Left lung (tissue), 14 donors: ENCODE measurements around the gene FGFRL1. TPM values are rescaled to one million over a fixed set of nuclear protein-coding genes. Genes with fewer than 3 reads are reported as not detected.

ENCODE experiments used
- ATAC-seq: fragments of 200-7000 bp; cut with Tn5 transposase; one replicate; pipeline ENCODE4 v1.9.1; 2020; ENCODE audit warnings: moderate library complexity
- DNase-seq, 4 donors: peaks; one replicate each; pipeline ENCODE4 v3.0.0-alpha.2; 2013 to 2020
- H3K27ac ChIP-seq, 2 donors: fragments of 200-600 bp; sonication (generic) in 1 of 2; one replicate each; pipeline versions ENCODE4 v1.5.0 to v1.8.0; 2020 to 2021
- H3K27me3 ChIP-seq, 2 donors: fragments of 200-600 bp; sonication (generic) in 1 of 2; one replicate each; pipeline versions ENCODE4 v1.5.0 to v1.8.0; 2020 to 2021
- H3K36me3 ChIP-seq, 2 donors: fragments of 200-600 bp; sonication (generic) in 1 of 2; one replicate each; pipeline versions ENCODE4 v1.5.0 to v1.8.0; 2020 to 2021
- H3K4me1 ChIP-seq, 2 donors: fragments of 200-600 bp; one replicate each; pipeline ENCODE4 v1.8.0; 2021
- H3K4me3 ChIP-seq, 2 donors: fragments of 200-600 bp; sonication (generic) in 1 of 2; one replicate each; pipeline versions ENCODE4 v1.5.0 to v1.8.0; 2020 to 2021; ENCODE audit warnings: mild to moderate bottlenecking in 1 of 2
- H3K9me3 ChIP-seq, 2 donors: fragments of 200-600 bp; sonication (generic) in 1 of 2; one replicate each; pipeline versions ENCODE4 v1.5.0 to v1.8.0; 2020 to 2021
- intact Hi-C, 2 donors: fragments of 100-400 bp; cut with DNase I; formaldehyde crosslinking; loops; one replicate each; pipeline versions ENCODE4 v1.11.2 to v1.14.2; 2022
- long read RNA-seq, 12 donors: library from polyadenylated mRNA in 2 of 12; unstranded in 2 of 12; transcript quantifications; one replicate each; pipeline ENCODE4 v2.0.0 and lab custom pipeline, GENCODE V29; 2019 to 2026
- polyA plus RNA-seq, 6 donors: library from polyadenylated mRNA; unstranded; fragments of 120-200 nt; gene quantifications; one replicate each; pipeline ENCODE4 v1.2.1, GENCODE V29; 2013; ENCODE audit not compliant: insufficient read length in 6 of 6
- total RNA-seq, 2 donors: library from RNA; stranded (reverse); fragmentation: NEBNext Ultra II Directional; extraction: Animal tissue kit (Norgen Biotek cat#: 25700); gene quantifications; one replicate each; pipeline ENCODE4 v1.2.1, GENCODE V29; 2021
- TF ChIP-seq, protein P1 (sequence below), 2 donors: fragments of 200-600 bp; sonication (generic) in 1 of 2; IDR thresholded peaks; one replicate each; pipeline versions ENCODE4 v1.5.0 to v1.8.0; 2021; ENCODE audit warnings: antibody characterized with exemption in 2 of 2
- donor health status: DM: no; HTN: yes; CAD: no.
- donor health status: DM: no; HTN: no; CAD: no.

The FGFRL1 gene, protein sequence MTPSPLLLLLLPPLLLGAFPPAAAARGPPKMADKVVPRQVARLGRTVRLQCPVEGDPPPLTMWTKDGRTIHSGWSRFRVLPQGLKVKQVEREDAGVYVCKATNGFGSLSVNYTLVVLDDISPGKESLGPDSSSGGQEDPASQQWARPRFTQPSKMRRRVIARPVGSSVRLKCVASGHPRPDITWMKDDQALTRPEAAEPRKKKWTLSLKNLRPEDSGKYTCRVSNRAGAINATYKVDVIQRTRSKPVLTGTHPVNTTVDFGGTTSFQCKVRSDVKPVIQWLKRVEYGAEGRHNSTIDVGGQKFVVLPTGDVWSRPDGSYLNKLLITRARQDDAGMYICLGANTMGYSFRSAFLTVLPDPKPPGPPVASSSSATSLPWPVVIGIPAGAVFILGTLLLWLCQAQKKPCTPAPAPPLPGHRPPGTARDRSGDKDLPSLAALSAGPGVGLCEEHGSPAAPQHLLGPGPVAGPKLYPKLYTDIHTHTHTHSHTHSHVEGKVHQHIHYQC
- 10 to 100 TPM; 23.5 to 31.2 TPM for total RNA-seq
- 10 to 100 TPM; 16.3 to 22.6 (median 20.3) TPM for polyA plus RNA-seq
- long read RNA-seq, donor 1, transcript FGFRL1-205 (7 exons, 2,304 nt): major isoform, 8 of 8 reads
- long read RNA-seq, donor 1, partial matches to known transcripts: 0 of 8 reads
- long read RNA-seq, donor 1, other reads (novel, unspliced or antisense): 0 of 8 reads
- long read RNA-seq, donor 2, partial matches to known transcripts: 0 of 3 reads
- long read RNA-seq, donor 2, other reads (novel, unspliced or antisense): 0 of 3 reads
- long read RNA-seq, donor 3, transcript FGFRL1-205 (7 exons, 2,304 nt): major isoform, 8 of 26 reads
- long read RNA-seq, donor 3, partial matches to known transcripts: 18 of 26 reads
- long read RNA-seq, donor 3, other reads (novel, unspliced or antisense): 0 of 26 reads
- long read RNA-seq, donor 4: 0 reads
- long read RNA-seq, donor 5, transcript FGFRL1-205 (7 exons, 2,304 nt): major isoform, 5 of 5 reads
- long read RNA-seq, donor 5, partial matches to known transcripts: 0 of 5 reads
- long read RNA-seq, donor 5, other reads (novel, unspliced or antisense): 0 of 5 reads
- long read RNA-seq, donor 6, partial matches to known transcripts: 0 of 2 reads
- long read RNA-seq, donor 6, other reads (novel, unspliced or antisense): 0 of 2 reads
- long read RNA-seq, donor 7, partial matches to known transcripts: 0 of 2 reads
- long read RNA-seq, donor 7, other reads (novel, unspliced or antisense): 0 of 2 reads
- long read RNA-seq, donor 8, partial matches to known transcripts: 7 of 12 reads
- long read RNA-seq, donor 8, other reads (novel, unspliced or antisense): 0 of 12 reads
- long read RNA-seq, donor 9: 0 reads
- long read RNA-seq, donor 10: 0 reads
- long read RNA-seq, donor 11, transcript FGFRL1-205 (7 exons, 2,304 nt): major isoform, 5 of 5 reads
- long read RNA-seq, donor 11, partial matches to known transcripts: 0 of 5 reads
- long read RNA-seq, donor 11, other reads (novel, unspliced or antisense): 0 of 5 reads
- long read RNA-seq, donor 12, partial matches to known transcripts: 0 of 2 reads
- long read RNA-seq, donor 12, other reads (novel, unspliced or antisense): 0 of 2 reads

DNA sequence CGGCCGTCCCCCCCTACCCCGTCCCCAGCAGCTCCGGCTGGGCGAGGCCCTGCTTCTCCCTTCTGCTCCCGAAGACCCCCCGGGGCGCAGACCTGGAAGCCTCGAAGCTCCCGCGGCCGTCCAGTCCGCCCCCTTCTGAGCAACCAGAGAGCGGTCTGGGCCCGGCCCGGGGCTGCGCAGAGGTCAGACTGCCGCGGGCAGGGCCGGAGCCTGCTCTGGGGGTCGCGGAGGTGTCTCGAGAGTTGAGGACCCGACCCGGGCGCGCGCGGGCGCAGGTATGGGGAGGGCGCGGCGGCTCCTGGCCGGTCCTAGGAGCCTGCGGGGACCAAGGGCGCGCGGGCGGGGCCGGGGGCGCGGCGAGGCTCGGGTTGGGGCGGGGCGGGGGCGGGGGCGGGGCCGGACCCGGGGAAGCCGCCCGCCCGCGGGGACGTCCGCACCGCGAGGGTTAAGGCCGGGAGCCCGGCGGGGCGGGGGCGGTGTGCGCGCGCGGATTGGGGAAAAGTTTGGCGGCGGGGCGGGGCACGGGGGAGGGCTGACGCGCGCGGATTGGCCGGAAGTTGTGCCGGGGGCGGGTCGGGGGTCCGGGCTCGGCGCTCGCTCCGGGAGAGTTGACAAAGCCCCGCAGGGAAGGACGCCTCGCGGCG, at the start of gene FGFRL1:
Gene FGFRL1, plus strand, starts transcription at position 605 of the 644 bp plus-strand sequence. CDS start 860 bp downstream, outside the sequence.
- Histone ChIP-seq H3K4me1 (peaks cover 15 to 29% of the 10 kb centered on the region in 2 donors), H3K9me3 (no peaks in the 10 kb centered on the region), H3K4me3 (peak within 1 kb of the TSS; percentile 34 to 62), H3K36me3 (no peaks in the 10 kb centered on the region), H3K27me3 (peaks cover 17 to 50% of the 10 kb centered on the region in 2 donors), H3K27ac (peak within 1 kb of the TSS; percentile 56 to 66)
- intact Hi-C loops: no loop called here
- DNase-seq: peak; percentile 84 to 96 (median 93)
- peak; percentile 62 for ATAC-seq
- TF ChIP-seq, protein P1, sequence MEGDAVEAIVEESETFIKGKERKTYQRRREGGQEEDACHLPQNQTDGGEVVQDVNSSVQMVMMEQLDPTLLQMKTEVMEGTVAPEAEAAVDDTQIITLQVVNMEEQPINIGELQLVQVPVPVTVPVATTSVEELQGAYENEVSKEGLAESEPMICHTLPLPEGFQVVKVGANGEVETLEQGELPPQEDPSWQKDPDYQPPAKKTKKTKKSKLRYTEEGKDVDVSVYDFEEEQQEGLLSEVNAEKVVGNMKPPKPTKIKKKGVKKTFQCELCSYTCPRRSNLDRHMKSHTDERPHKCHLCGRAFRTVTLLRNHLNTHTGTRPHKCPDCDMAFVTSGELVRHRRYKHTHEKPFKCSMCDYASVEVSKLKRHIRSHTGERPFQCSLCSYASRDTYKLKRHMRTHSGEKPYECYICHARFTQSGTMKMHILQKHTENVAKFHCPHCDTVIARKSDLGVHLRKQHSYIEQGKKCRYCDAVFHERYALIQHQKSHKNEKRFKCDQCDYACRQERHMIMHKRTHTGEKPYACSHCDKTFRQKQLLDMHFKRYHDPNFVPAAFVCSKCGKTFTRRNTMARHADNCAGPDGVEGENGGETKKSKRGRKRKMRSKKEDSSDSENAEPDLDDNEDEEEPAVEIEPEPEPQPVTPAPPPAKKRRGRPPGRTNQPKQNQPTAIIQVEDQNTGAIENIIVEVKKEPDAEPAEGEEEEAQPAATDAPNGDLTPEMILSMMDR (IDR thresholded peaks at IDR 0.05): no peak

DNA sequence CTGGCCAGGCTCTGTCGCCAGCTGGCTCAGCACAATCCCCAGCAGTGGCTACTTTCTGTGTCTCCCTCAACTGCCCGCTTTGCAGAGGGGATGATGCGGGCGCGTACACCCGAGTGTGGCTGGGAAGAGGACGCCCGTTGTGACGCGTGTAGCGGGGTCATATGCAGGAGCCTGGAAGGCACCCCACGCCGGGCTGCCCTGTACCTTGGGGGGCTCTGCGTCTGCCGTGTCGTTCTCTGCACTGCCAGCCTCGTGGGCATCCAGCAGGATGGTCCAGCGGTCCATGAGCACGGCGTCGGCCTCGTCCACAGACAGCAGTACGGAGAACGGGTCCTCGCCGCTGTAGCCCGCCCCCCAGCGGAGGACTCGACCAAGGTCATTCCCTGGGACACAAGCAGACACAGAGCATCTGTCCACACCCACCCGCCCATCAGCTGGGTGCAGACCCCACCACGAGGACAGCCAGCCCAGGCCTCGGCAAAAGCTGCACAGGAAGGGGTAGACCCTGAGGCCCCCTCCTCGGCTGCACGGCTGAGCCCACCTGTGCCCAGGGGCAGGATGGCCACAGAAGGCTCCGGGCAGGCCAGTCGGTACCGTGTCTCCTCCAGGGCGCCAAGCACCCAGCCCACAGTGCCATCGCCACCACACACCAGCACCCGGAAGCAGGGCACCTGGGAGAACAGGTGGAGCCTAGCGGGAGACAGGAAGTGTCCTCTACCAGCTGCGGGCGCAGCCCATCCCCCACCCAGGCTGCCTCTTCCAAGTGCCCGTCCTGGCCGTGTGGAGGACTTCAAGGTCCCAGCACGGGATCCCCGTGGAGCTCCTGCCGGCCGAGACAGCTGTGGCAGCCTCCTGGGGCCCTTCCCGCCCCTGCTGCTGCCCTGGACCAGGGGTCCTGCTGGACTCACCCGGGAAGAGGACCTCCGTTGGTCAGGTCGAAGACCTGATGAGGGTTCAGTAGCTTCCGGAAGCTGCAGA, 48.9 kb upstream of the FGFRL1 start:
- Histone ChIP-seq H3K9me3 (no peaks in the 10 kb centered on the region), H3K27ac (no peak overlapping the region), H3K36me3 (peaks cover 0 to 100% of the 10 kb centered on the region in 2 donors), H3K4me3 (no peak overlapping the region), H3K27me3 (no peaks in the 10 kb centered on the region), H3K4me1 (no peaks in the 10 kb centered on the region)
- ATAC-seq: no peak
- TF ChIP-seq, protein P1 (IDR thresholded peaks at IDR 0.05): no peak
- peak in 1 of 4 donors; percentile 80 for DNase-seq
- intact Hi-C loops: no loop called here

DNA sequence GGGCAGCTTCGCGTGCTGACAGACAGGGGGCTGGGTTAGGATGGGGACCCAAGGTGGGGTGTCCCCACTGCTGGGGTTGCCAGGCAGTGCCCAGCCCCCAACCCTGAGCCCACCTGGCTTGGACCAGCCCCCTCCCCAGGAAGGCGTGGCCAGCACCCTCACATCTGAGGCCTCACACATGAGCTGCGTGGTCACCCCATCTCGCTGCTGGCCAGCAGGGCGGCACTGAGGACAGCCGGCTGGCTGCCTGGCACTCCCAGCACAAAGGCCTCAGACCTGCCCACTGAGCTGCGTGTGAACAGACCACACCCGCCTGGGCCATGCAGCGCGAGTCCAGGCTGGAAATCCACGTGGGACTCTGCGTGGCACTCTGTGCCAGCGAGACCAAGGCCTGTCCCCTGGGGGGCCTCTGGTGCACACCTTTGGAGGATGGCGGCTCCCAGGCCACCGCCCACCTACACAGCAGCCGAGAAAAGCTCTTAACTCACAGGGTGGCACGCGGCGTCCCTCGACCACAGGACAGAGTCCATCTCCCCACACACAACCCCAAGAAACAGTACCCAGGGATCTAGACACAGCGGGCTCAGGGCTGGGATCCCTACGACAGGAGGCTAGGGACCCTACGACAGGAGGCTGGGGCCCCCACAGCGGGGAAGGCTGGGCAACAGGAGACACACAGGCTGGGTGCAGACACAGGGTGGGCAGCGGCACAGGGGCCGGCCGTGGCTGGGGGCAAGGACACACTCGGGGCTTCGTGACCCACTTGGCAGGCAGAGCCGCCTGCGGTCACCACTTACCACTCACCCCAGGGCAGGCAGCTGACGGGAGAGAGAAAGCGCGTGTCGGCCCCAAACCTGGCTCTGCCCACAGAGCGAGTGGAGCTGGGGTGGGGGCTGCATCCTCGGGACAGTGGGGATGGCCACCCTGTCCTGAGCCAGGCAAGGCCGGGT, 47.9 kb upstream of the FGFRL1 start:
- TF ChIP-seq, protein P1 (IDR thresholded peaks at IDR 0.05): no peak
- no peaks in the 10 kb centered on the region for H3K9me3 ChIP-seq
- peak in 1 of 4 donors; percentile 72 for DNase-seq
- intact Hi-C loops: no loop called here
- no peak overlapping the region for H3K27ac ChIP-seq
- no peak overlapping the region for H3K4me3 ChIP-seq
- peaks cover 0 to 5% of the 10 kb centered on the region in 2 donors for H3K27me3 ChIP-seq
- no peak for ATAC-seq
- H3K36me3 ChIP-seq: peaks cover 0 to 93% of the 10 kb centered on the region in 2 donors
- no peaks in the 10 kb centered on the region for H3K4me1 ChIP-seq
